Thoracic aorta (tissue), 2 donors: ENCODE measurements around the gene ARRDC5. TPM values are rescaled to one million over a fixed set of nuclear protein-coding genes. Genes with fewer than 3 reads are reported as not detected.
A peak's percentile ranks its signal among the peaks of the same experiment; 100 is the strongest.

Experiments used
- ATAC-seq: fragments of 150-250 bp; one replicate; pipeline ENCODE4 v1.8.0; 2017; ENCODE audit warnings: low read depth; ENCODE audit not compliant: insufficient number of reproducible peaks, low FRiP score
- DNase-seq: peaks from one replicate; pipeline ENCODE4 v3.0.0-alpha.2; 2020; ENCODE audit warnings: low spot score
- H3K27ac ChIP-seq, 2 donors: fragments of 200-600 bp; sonication (generic); 1 replicate in 1 of 2; 2 replicates in 1 of 2; pipeline ENCODE4 v1.5.1; 2016; ENCODE audit warnings: mild to moderate bottlenecking in 2 of 2, moderate library complexity in 2 of 2
- H3K27me3 ChIP-seq: fragments of 200-600 bp; sonication (generic); replicated peaks from 2 replicates; pipeline ENCODE4 v1.6.0; 2016; ENCODE audit warnings: mild to moderate bottlenecking; ENCODE audit not compliant: insufficient read depth
- H3K36me3 ChIP-seq: fragments of 200-600 bp; sonication (generic); one replicate; pipeline ENCODE4 v1.5.1; 2016
- H3K4me1 ChIP-seq, 2 donors: fragments of 200-600 bp; sonication (generic); 1 replicate in 1 of 2; 2 replicates in 1 of 2; pipeline versions ENCODE4 v1.5.1 to v1.6.0; 2016; ENCODE audit warnings: low read depth in 2 of 2, mild to moderate bottlenecking in 1 of 2; ENCODE audit not compliant: control insufficient read depth in 1 of 2
- H3K4me3 ChIP-seq: fragments of 200-600 bp; sonication (generic); 2 replicates; pipeline ENCODE4 v1.5.1; 2016; ENCODE audit warnings: mild to moderate bottlenecking
- H3K9me3 ChIP-seq: fragments of 200-600 bp; sonication (generic); 2 replicates; pipeline ENCODE4 v1.5.1; 2016
- total RNA-seq, 2 donors: library from RNA; depleted of rRNA; stranded (reverse); fragments of >200 nt; gene quantifications; one replicate each; pipeline versions ENCODE4 v1.1.0 to v1.2.3, GENCODE V29; 2016
- TF ChIP-seq, protein P1 (sequence below): fragments of 200-600 bp; sonication (generic); IDR thresholded peaks from one replicate; pipeline ENCODE4 v1.5.1; 2019; ENCODE audit warnings: antibody characterized with exemption

Gene ARRDC5
- total RNA-seq, 2 donors from 2014 or later, result 0.49 to 3.1 TPM

DNA sequence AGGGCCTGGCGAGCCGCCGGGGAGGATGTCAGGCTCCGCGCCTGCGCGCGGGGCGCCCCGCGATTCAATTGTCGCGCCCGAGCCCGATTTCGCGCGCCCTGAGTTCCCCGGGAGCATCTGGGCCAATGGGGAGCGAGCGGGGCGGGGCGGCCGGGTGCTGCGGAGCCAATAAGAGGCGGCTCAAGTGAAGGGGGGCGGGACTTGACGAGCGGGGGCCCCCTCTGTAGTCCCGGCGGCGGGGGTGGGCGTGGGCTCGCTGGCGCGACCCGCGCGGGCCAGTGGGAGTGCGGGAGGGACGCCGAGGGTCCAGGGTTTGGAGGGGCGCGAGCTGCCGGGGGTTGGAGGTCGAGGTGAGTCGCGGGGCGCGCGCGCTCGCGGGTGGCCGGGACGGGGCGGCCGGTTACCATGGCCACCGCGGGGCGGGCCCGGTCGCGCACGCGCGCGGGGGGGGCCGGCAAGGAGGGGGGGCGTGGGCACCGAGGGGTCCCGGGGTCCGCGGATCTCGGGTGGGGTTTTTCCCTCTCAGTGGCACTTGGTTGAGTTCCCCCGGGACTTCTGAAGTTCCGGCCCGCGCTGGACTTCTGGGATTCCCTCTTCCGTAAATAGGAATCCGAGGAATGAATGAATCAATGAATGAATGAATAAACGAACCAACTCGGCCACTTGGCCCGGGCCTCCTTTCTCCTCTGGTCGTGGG lies 7.3 kb upstream of the ARRDC5 start:
- TF ChIP-seq, protein P1, sequence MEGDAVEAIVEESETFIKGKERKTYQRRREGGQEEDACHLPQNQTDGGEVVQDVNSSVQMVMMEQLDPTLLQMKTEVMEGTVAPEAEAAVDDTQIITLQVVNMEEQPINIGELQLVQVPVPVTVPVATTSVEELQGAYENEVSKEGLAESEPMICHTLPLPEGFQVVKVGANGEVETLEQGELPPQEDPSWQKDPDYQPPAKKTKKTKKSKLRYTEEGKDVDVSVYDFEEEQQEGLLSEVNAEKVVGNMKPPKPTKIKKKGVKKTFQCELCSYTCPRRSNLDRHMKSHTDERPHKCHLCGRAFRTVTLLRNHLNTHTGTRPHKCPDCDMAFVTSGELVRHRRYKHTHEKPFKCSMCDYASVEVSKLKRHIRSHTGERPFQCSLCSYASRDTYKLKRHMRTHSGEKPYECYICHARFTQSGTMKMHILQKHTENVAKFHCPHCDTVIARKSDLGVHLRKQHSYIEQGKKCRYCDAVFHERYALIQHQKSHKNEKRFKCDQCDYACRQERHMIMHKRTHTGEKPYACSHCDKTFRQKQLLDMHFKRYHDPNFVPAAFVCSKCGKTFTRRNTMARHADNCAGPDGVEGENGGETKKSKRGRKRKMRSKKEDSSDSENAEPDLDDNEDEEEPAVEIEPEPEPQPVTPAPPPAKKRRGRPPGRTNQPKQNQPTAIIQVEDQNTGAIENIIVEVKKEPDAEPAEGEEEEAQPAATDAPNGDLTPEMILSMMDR, result no peak
- no peaks in the 10 kb centered on the region for H3K9me3 ChIP-seq
- peak overlapping the region; percentile 82 for H3K4me3 ChIP-seq
- peaks cover 8 to 35% of the 10 kb centered on the region in 2 donors for H3K4me1 ChIP-seq
- H3K36me3 ChIP-seq, result no peaks in the 10 kb centered on the region
- no peaks in the 10 kb centered on the region for H3K27me3 ChIP-seq
- ATAC-seq (no peak), DNase-seq (peak; percentile 67)
- H3K27ac ChIP-seq, result no peak overlapping the region

DNA sequence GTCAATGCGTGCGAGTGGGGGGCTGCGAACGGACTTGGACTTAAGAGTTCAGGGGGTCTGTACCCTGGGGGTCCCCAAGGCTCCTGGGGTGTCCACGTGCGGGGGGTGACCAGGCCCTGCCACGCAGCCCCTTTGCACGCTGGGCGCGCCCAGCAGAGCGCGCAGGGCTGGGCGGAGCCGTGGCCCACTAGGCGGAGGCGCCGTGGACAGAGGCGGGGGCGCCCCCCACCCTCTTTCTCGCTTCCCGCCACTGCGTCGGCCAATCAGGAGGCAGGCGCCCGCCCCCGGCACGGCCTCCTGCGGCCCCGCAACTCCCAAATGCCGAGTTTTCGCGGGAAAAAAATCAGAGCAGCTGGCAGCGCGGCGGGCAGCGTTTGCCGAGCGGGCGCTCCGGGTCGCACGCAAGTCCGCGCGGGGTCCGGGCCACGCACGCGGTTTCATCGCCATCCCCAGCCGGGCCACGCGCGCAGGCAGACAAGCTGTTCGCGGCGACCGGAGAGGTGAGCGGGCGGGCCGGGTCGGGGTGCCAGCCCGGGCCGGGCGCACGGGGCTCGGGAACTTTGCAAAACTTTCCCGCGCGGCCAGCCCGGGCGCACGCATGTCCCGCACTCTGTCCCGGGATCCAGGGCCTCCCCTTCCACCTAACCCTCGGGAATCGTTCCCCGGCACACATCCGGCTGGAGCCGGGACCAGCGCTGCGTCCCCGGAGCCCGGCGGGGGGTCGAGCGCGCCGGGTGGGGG lies 6.6 kb upstream of the ARRDC5 start, which contains the start of gene UHRF1:
UHRF1 (plus strand) TSS at position 346 of the 741 bp plus-strand sequence. CDS start 1,385 bp downstream, outside the sequence.
- TF ChIP-seq, protein P1, result no peak
- DNase-seq (no peak), ATAC-seq (no peak)
- peak within 1 kb of the TSS; percentile 82 for H3K4me3 ChIP-seq
- H3K9me3 ChIP-seq, result no peaks in the 10 kb centered on the region
- peaks cover 8 to 31% of the 10 kb centered on the region in 2 donors for H3K4me1 ChIP-seq
- H3K36me3 ChIP-seq, result no peaks in the 10 kb centered on the region
- H3K27ac ChIP-seq, result no peak within 1 kb of the TSS
- no peaks in the 10 kb centered on the region for H3K27me3 ChIP-seq

DNA sequence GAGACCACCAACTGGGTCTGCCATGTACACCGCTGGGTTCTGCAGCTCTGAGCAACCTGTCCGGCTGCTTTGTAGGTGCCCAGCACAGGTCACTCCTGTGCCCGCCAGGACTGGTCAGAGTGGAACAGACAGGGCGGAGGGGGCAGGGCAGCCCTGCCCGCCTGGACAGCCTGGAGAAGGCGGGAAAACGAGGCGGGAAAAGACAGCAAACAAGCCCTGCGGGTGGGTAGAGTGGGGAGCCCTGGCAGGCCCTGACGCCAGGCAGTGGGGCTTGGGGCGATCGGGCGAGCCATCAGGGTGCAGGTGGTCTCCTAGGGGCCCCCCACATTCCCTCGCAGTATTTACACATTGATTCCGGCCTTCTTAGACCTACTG lies 6.1 kb upstream of the ARRDC5 start:
- ATAC-seq (no peak), DNase-seq (no peak)
- Histone ChIP-seq H3K27me3 (no peaks in the 10 kb centered on the region), H3K27ac (no peak overlapping the region), H3K4me3 (no peak overlapping the region), H3K9me3 (no peaks in the 10 kb centered on the region), H3K36me3 (no peaks in the 10 kb centered on the region), H3K4me1 (peaks cover 8 to 31% of the 10 kb centered on the region in 2 donors)
- TF ChIP-seq, protein P1, result no peak

DNA sequence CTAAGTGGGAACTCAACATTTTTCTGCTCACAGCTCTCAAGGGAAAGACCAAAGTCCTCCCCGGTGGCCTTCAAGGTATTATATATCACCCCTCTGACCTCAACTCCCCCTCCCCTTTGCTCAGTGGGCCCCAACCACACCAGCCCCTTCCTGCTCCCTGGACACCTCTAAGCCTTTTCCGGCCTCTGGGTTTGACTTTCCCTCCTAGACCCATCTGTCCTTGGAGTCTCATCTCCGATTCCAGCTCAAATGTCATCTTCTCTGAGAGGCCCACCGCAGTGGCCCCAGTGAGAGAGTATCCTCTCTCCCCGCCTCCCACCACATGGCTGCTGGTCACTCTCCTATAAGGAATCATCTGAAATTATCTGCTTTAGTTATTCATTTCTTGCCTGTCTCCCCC lies 5.7 kb upstream of the ARRDC5 start:
- ATAC-seq (no peak), DNase-seq (no peak)
- H3K4me1 ChIP-seq, result peaks cover 8 to 31% of the 10 kb centered on the region in 2 donors
- TF ChIP-seq, protein P1, result no peak
- H3K27ac ChIP-seq, result no peak overlapping the region
- no peaks in the 10 kb centered on the region for H3K9me3 ChIP-seq
- no peaks in the 10 kb centered on the region for H3K27me3 ChIP-seq
- no peak overlapping the region for H3K4me3 ChIP-seq
- H3K36me3 ChIP-seq, result no peaks in the 10 kb centered on the region

DNA sequence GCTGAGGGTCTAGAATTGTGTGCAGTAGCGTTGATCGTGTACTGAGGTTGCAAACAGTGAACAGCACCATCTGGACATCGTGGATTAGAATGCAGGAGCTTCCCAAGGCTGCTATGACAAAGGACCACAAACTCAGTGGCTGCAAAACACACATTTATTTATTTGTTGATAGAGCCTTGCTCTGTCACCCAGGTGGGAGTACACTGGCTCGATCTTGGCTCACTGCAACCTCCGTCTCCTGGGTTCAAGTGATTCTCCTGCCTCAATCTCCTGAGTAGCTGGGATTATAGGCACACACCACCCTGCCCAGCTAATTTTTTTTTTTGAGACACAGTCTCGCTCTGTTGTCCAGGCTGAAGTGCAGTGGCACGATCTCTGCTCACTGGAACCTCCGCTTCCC lies 4.3 kb upstream of the ARRDC5 start:
- peaks cover 8 to 27% of the 10 kb centered on the region in 2 donors for H3K4me1 ChIP-seq
- DNase-seq (no peak), ATAC-seq (no peak)
- no peaks in the 10 kb centered on the region for H3K9me3 ChIP-seq
- TF ChIP-seq, protein P1, result no peak
- no peak overlapping the region for H3K27ac ChIP-seq
- no peaks in the 10 kb centered on the region for H3K27me3 ChIP-seq
- no peaks in the 10 kb centered on the region for H3K36me3 ChIP-seq
- H3K4me3 ChIP-seq, result no peak overlapping the region
